ENCODE measurements around the gene C5orf47. TPM values are rescaled to one million over a fixed set of nuclear protein-coding genes. Genes with fewer than 3 reads are reported as not detected.

C5orf47 gene
- total RNA-seq, 3 donors from 2014 or later = not detected

GRCh38 chr5:174053905-174054304, 64.9 kb downstream of the C5orf47 start:
- H3K9me3 ChIP-seq = no peaks in the 10 kb centered on the region
- TF ChIP-seq POLR2AphosphoS5 (IDR thresholded peaks at IDR 0.05) (no peak), CTCF (IDR thresholded peaks at IDR 0.05) (no peak), POLR2A (IDR thresholded peaks at IDR 0.05) (no peak)
- no peak overlapping the region for H3K27ac ChIP-seq

More at GRCh38 chr5:174053905-174054304, 64.9 kb downstream of the C5orf47 start:
- H3K27me3 ChIP-seq = peaks cover 0 to 8% of the 10 kb centered on the region in 2 donors
- no peak overlapping the region for H3K4me3 ChIP-seq
- intact Hi-C loops (cut with DNase I; ENCODE audit: low total_unique reads) = no loop called here
- DNase-seq (ENCODE audit: low spot score in 2 of 2) = no peak
- H3K36me3 ChIP-seq = no peaks in the 10 kb centered on the region
- H3K4me1 ChIP-seq = no peaks in the 10 kb centered on the region

Other genes with a start within 250 kb of the C5orf47 start
- gene CPEB4, start 100.8 kb upstream of the C5orf47 start, total RNA-seq = 10 to 100 TPM; 36.4 to 71.7 (median 49.9) TPM
- not detected for gene NSG2, start 56.5 kb downstream of the C5orf47 start, total RNA-seq

Data from breast epithelium (tissue), 4 donors.